GM21360 (cell line): ENCODE results near the gene ASCL5.

Experiments used
- ATAC-seq: cut with Tn5 transposase; IDR thresholded peaks from one replicate; pipeline ENCODE4 v1.9.1; 2021; ENCODE audit warnings: mild to moderate bottlenecking, moderate library complexity; ENCODE audit not compliant: unreplicated experiment

Gene ASCL5

DNA sequence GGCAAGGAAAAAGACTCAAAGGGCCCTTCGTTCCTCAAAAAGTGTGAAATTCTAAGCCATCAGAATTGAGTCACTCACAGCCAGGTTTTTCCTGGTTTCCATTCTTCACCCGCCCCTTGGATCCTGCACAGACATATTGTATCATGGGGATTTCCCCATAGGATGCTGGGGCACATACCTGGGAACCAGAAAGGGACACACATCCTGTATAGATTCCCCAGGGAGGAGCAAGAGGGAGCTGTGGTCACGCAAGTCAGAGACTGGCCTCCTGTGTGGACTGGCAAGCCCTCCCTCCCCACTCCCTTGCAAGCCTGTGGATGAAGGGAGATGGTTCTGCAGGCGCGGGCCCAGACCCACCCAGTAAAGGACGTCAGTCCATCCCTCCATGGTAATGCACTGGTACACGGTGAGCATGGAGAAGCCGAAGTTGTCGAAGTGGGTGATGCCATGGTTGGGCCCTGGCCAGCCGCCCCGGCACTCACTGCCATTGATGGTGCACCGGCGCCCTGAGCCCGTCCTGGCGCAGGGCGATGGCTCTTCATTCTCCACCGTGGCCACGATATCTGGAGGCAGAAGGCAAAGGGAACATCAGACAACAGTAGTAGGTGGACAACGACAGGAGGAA lies 38.0 kb downstream of the ASCL5 start:
- no peak for ATAC-seq

GRCh38 chr1:201088395-201088794 lies 38.6 kb downstream of the ASCL5 start:
- no peak for ATAC-seq

DNA sequence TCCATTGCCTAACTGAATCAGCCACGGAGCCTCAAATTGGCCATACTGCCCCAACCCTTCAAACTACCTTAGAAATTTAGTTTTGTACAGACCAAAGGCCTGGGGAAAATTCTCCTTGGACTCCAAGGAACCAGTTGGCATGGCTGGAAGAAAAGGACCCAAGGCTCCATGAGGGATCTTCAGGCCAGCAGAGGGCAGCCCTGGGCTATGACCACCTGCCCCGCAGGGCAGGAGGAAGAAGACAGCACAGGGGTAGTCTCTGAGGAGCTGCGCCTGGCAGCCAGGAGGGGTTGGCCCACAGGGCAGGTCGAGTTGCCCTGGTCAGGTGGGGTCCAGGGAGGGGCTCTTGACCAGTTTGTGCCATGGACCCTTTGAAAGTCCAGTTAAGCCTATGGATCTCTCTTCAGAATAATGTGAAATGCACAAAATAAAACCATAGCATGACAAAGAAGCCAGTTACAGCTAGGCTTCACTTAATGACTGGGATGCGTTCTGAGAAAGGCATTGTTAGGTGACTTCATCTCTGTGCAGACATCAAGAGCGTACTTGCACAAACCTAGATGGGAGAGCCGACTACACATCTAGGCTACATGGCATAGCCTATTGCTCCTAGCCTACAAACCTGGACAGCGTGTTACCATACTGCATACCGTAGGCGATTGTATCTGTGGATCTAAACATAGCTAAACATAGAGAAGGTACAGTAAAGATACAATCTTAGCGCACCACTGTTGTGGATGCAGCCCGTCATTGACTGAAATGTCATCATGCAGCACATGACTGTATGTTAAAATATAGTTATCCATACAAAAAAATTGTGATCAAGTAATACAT lies 40.9 kb downstream of the ASCL5 start:
- no peak for ATAC-seq

- ATAC-seq = no peak
Observed at GRCh38 chr1:201084295-201084694, 42.7 kb downstream of the ASCL5 start.

GRCh38 chr1:201083741-201084140 lies 43.2 kb downstream of the ASCL5 start:
- no peak for ATAC-seq

DNA sequence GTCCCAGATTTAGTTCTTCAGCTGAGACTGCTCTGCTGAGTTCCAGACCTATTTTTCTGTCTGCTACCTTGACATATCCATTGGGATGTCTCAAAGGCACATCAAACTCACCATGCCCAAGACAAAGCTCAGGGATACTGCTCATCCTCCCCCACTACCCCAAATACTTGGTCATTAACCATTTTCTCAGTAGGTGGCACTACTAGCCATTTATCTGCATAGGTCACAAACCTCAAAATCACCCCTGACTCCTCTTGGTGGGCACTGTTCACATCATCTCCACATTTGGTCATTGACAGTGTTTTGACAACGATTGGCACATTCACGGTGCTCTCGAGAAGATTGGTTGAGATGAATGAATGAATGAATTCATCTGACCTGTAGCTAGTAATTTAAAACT lies 46.8 kb downstream of the ASCL5 start:
- ATAC-seq = no peak

- ATAC-seq = no peak
Observed at GRCh38 chr1:201077736-201078135, 49.2 kb downstream of the ASCL5 start.

DNA sequence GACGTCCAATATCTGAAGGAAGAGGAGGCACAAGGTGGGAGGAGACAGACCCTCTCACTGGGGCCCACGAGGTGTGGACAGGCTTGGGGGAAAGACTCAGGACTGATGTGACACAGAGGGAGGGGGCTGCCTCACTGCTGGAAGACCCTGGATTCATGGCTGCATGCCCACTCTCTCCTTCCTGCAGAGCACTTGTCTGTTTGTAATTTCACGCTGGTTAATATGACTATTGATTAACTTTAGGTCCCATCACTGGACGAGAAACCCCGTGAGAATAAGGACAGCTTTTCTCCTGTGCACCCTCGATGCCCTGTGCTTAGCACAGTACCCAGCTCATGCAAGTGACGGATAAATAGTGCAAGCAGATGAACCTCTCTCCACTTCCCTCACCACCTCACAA lies 49.9 kb downstream of the ASCL5 start:
- ATAC-seq = no peak

- ATAC-seq = no peak
Observed at GRCh38 chr1:201076092-201076491, 50.9 kb downstream of the ASCL5 start.

- no peak for ATAC-seq
Observed at GRCh38 chr1:201074018-201074417, 53.0 kb downstream of the ASCL5 start.

- no peak for ATAC-seq
Observed at GRCh38 chr1:201072922-201073321, 54.1 kb downstream of the ASCL5 start.

DNA sequence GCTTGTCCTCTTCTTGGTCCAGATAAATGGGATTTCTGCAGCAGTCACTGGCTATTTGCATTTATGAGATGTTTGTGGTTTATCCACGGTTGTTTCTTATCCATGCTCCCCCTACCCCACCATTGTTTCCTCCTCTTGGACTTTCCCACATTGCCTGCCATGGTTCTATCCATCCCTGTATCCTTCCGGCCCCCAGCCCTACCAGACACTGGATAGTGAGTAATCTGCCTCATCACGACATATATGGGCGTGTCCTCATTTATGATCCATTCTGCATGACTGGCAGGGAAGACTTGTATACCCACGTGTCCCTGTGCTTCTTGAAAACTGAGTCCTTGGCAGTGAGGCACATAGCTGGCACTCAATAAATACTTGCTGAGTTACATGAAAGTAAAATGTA lies 54.8 kb downstream of the ASCL5 start:
- no peak for ATAC-seq

GRCh38 chr1:201069636-201070035 lies 57.3 kb downstream of the ASCL5 start:
- ATAC-seq = no peak

- no peak for ATAC-seq
Observed at GRCh38 chr1:201068976-201069375, 58.0 kb downstream of the ASCL5 start.

GRCh38 chr1:201066986-201067385 lies 60.0 kb downstream of the ASCL5 start:
- ATAC-seq = no peak

GRCh38 chr1:201065686-201066085 lies 61.3 kb downstream of the ASCL5 start:
- no peak for ATAC-seq

DNA sequence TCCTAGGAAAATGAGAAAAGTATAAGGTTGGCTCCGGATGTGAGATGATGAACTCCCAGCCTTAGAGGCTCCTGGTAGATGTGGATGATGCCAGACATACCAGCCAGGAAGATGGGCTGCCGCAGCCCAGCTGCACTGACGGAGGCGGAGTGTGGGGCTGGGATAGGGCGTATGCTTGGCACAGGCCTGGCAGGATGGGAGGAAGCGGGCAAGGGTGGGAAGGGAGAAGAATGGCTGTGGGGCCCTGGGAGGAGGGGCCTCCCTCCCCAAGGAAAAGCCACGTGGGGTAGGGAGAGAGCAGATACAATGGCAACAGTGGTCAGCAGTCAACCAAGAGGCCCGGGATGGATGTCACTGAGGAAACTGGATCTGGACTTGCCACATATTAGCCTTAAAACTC lies 62.2 kb downstream of the ASCL5 start:
- ATAC-seq = no peak
